Tibial nerve (tissue), 4 donors: ENCODE results near the gene ARPC5L. TPM values are rescaled to one million over a fixed set of nuclear protein-coding genes. Genes with fewer than 3 reads are reported as not detected.

Experiments used
- DNase-seq, 2 donors: peaks; one replicate each; pipeline ENCODE4 v3.0.0-alpha.2; 2019; ENCODE audit warnings: low spot score in 2 of 2
- H3K27ac ChIP-seq, 4 donors: fragments of 200-600 bp; sonication (generic) in 3 of 4; one replicate each; pipeline ENCODE4 v1.5.1; 2017 to 2019; ENCODE audit warnings: mild to moderate bottlenecking in 1 of 4
- H3K27me3 ChIP-seq, 2 donors: fragments of 200-600 bp; sonication (generic) in 1 of 2; one replicate each; pipeline versions ENCODE4 v1.5.1 to v1.6.0; 2017 to 2019
- H3K36me3 ChIP-seq, 3 donors: fragments of 200-600 bp; sonication (generic); one replicate each; pipeline ENCODE4 v1.5.1; 2018 to 2019
- H3K4me1 ChIP-seq, 4 donors: fragments of 200-600 bp; sonication (generic) in 3 of 4; one replicate each; pipeline ENCODE4 v1.5.1; 2017 to 2019
- H3K4me3 ChIP-seq, 4 donors: fragments of 200-600 bp; sonication (generic) in 3 of 4; one replicate each; pipeline ENCODE4 v1.5.1; 2017 to 2019; ENCODE audit warnings: mild to moderate bottlenecking in 1 of 4, moderate library complexity in 1 of 4
- H3K9me3 ChIP-seq, 4 donors: fragments of 200-600 bp; sonication (generic) in 3 of 4; one replicate each; pipeline ENCODE4 v1.5.1; 2017 to 2019
- EP300 ChIP-seq, 2 donors: sonication (generic); formaldehyde crosslinking; IDR thresholded peaks; one replicate each; pipeline ENCODE4 v1.6.1; 2017; ENCODE audit warnings: antibody characterized with exemption in 2 of 2, mild to moderate bottlenecking in 1 of 2
- POLR2A ChIP-seq, 2 donors: fragments of 450-650 bp; IDR thresholded peaks; one replicate each; pipeline ENCODE4 v1.6.1; 2017; ENCODE audit warnings: antibody characterized with exemption in 2 of 2, mild to moderate bottlenecking in 2 of 2, moderate library complexity in 2 of 2
- whole genome bisulfite sequencing, 2 donors: methylation state at CpG; one replicate each; pipeline ENCODE4 v1.1.5; 2018; 5-methylcytosine and 5-hydroxymethylcytosine counted together
- total RNA-seq, 4 donors: library from RNA; depleted of rRNA; stranded (reverse); fragments of >200 nt; gene quantifications; one replicate each; pipeline ENCODE4 v1.1.0, GENCODE V29; 2016
- TF ChIP-seq, protein P1 (sequence below), 5 experiments: fragments of 200-600 bp in 3 of 5; fragments of 450-650 bp in 2 of 5; sonication (generic) in 3 of 5; IDR thresholded peaks; one replicate each; pipeline ENCODE4 v1.5.1; 2016 to 2019; ENCODE audit warnings: antibody characterized with exemption in 5 of 5, mild to moderate bottlenecking in 3 of 5, moderate library complexity in 2 of 5

Gene ARPC5L
- total RNA-seq, 4 donors from 2014 or later, result 21.6 to 25.3 (median 24.2) TPM

DNA sequence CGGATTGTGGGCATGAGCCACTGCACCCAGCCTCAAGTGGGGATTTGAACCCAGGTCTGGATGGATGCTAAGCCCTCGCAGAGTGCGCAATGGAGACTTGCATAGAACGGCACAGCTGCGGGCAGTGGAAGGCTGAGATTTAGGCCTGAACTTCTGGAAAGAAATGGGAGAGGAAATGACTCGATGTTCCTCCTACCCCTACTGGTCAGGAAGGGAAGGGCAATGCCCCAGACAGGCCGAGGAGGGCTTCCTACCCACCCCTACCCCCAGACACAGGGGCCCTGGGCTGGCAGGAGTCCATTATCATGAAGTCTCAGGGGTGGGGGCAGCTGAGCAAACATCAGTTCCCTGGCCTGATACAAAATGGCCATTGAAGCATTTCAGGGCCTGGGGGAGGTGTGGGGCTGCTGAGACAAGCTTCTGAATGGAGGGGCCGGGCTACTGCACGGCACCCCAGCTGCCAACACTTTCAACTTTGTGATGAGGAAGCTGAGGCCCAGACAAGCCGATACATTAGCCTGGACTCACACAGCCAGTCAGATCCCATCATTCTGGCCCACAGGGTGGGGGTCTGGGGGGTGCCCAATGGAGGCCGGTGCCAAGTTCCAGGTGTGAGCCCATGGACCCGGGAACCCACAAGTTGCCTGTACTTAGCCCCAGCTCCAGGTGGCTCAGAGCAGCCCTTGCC is 22.2 kb upstream of the ARPC5L start:
- no peak overlapping the region for H3K4me3 ChIP-seq
- 54 to 58% methylated on average over 10 to 12 of the region's 12 CpGs for WGBS, 2 donors
- TF ChIP-seq EP300 (IDR thresholded peaks at IDR 0.05) (no peak), POLR2A (IDR thresholded peaks at IDR 0.05) (no peak)
- TF ChIP-seq, protein P1, sequence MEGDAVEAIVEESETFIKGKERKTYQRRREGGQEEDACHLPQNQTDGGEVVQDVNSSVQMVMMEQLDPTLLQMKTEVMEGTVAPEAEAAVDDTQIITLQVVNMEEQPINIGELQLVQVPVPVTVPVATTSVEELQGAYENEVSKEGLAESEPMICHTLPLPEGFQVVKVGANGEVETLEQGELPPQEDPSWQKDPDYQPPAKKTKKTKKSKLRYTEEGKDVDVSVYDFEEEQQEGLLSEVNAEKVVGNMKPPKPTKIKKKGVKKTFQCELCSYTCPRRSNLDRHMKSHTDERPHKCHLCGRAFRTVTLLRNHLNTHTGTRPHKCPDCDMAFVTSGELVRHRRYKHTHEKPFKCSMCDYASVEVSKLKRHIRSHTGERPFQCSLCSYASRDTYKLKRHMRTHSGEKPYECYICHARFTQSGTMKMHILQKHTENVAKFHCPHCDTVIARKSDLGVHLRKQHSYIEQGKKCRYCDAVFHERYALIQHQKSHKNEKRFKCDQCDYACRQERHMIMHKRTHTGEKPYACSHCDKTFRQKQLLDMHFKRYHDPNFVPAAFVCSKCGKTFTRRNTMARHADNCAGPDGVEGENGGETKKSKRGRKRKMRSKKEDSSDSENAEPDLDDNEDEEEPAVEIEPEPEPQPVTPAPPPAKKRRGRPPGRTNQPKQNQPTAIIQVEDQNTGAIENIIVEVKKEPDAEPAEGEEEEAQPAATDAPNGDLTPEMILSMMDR (IDR thresholded peaks at IDR 0.05), result peak; percentile 10 to 60 (median 50)
- no peaks in the 10 kb centered on the region for H3K27me3 ChIP-seq
- H3K27ac ChIP-seq, result peak overlapping the region in 2 of 4 donors; percentile 2 to 54
- H3K4me1 ChIP-seq, result peaks cover 0 to 25% (median 5%) of the 10 kb centered on the region in 4 donors
- DNase-seq, result no peak
- H3K36me3 ChIP-seq, result no peaks in the 10 kb centered on the region
- H3K9me3 ChIP-seq, result no peaks in the 10 kb centered on the region

DNA sequence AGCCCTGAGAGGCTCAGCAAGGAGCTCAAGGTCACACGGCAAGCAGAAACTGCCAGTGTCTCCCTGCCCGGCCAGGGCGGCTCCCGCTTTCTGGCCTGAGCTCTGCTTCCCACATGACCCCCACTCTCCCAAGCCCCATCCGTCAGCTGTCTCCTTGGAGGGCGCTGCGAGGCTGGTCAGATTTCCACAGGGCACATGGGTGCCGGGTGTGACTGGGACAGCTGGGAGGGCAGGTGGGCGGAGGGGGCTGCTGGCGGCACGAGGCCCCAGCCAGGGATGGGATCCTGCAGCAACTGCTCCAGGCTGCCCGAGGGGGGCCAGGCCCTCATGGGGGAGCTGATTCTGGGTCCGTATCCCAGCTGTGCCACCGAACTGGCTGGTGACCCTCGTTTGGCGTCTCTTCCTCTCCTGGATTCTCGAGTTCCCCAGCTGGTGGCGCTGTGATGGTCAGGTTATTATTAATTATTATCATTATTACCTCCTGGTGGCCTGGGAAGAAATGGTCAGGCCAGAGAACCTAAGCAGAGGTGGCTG is 21.6 kb upstream of the ARPC5L start:
- no peaks in the 10 kb centered on the region for H3K9me3 ChIP-seq
- peak overlapping the region in 2 of 4 donors; percentile 2 to 54 for H3K27ac ChIP-seq
- H3K36me3 ChIP-seq, result no peaks in the 10 kb centered on the region
- TF ChIP-seq POLR2A (IDR thresholded peaks at IDR 0.05) (no peak), EP300 (IDR thresholded peaks at IDR 0.05) (no peak)
- TF ChIP-seq, protein P1 (IDR thresholded peaks at IDR 0.05), result peak in 2 of 5 experiments; percentile 13 to 28
- no peak for DNase-seq
- no peak overlapping the region for H3K4me3 ChIP-seq
- WGBS, 2 donors, result 69 to 70% methylated on average over 13 to 18 of the region's 18 CpGs
- H3K4me1 ChIP-seq, result peaks cover 0 to 18% (median 2%) of the 10 kb centered on the region in 4 donors
- H3K27me3 ChIP-seq, result no peaks in the 10 kb centered on the region

DNA sequence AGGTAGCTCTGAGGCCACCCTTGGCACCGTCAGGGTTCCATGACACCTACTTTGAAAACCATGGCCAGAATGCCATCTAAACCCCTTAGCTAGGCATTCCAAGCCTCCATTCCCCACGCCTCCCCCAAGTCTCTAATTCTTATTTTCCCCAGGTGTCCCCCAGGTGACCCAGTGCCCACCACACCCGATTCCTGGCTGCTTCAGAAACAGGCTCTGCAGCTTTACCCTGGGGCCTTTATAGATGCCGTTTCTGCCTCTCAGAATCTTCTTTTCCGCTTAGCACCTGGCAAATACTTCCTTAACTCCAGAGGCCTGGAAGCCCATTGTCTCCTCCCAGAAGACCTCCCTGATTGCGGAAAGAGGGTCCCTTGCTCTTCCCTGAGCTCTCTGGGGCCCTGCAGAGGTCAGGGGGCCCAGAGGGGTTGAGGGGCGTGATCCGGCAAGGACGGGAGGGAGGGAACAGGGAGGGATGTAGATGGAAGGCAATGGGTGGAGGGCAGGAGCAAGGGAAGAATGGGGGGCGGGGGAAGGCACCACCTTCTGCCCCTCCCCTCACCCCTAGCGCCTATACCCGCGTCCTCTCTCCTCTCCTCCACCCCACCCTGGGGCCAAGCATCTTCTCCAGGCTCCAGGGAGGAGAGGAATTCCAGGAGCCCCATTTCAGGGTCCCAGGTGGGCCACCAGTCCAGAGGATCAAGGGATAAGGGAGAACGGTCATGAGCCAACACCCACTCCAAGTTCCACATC is 20.7 kb upstream of the ARPC5L start:
- Histone ChIP-seq H3K36me3 (no peaks in the 10 kb centered on the region), H3K27ac (no peak overlapping the region), H3K27me3 (no peaks in the 10 kb centered on the region), H3K4me1 (peaks cover 0 to 10% (median 0%) of the 10 kb centered on the region in 4 donors), H3K9me3 (no peaks in the 10 kb centered on the region), H3K4me3 (no peak overlapping the region)
- TF ChIP-seq POLR2A (IDR thresholded peaks at IDR 0.05) (no peak), EP300 (IDR thresholded peaks at IDR 0.05) (no peak)
- TF ChIP-seq, protein P1 (IDR thresholded peaks at IDR 0.05), result no peak
- 79 to 80% methylated on average over 14 of the region's 14 CpGs for WGBS, 2 donors
- no peak for DNase-seq

DNA sequence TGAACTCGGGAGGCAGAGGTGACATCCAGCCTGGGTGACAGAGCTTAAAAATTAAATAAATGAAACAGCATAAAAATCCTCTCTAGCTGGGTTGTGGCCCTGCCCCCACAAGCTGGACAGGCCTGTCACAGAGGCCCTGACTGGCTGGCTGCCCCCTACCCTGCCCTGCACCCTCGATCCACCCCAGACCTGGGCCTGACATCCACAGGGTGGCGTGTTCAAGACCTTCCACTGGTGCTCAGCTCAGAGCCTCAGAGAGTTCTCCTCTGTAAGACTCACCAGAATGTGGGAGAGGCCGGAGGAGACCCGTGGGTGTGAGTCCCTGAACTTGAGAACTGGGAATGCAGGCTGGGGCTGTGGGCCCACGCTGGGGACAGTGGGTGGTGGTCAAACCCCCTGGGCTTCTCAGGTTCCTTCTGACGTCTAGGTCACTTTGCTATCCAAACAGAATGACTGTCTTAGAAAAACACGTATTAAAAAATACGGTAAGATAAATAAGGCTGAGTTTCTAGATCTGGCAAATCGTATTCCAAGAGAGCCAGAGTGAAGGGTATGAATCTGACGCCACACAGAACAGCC is 18.4 kb upstream of the ARPC5L start:
- H3K9me3 ChIP-seq, result no peaks in the 10 kb centered on the region
- H3K27me3 ChIP-seq, result no peaks in the 10 kb centered on the region
- H3K4me3 ChIP-seq, result no peak overlapping the region
- TF ChIP-seq, protein P1 (IDR thresholded peaks at IDR 0.05), result no peak
- TF ChIP-seq POLR2A (IDR thresholded peaks at IDR 0.05), result no peak
- TF ChIP-seq EP300 (IDR thresholded peaks at IDR 0.05), result no peak
- WGBS, 2 donors, result 60 to 64% methylated on average over 11 of the region's 11 CpGs
- no peak overlapping the region for H3K27ac ChIP-seq
- no peak for DNase-seq
- peaks cover 0 to 10% (median 0%) of the 10 kb centered on the region in 4 donors for H3K4me1 ChIP-seq
- H3K36me3 ChIP-seq, result no peaks in the 10 kb centered on the region
